RKO (cell line): ENCODE results near the gene RPH3AL.

Experiments
- DNase-seq: peaks from one replicate; pipeline ENCODE4 v3.0.0-alpha.2; 2016; ENCODE audit warnings: low spot score

The RPH3AL gene

GRCh38 chr17:352421-353212 is at the start of gene RPH3AL:
TSS of gene RPH3AL (minus strand) at chr17:352807. CDS start at chr17:327543, 25,264 bp downstream.
- no peak for DNase-seq

- no peak for DNase-seq
Measured at GRCh38 chr17:400257-400656, 47.6 kb upstream of the RPH3AL start.

- no peak for DNase-seq
Measured at GRCh38 chr17:396788-397187, 44.2 kb upstream of the RPH3AL start.

GRCh38 chr17:395974-396373 is 43.4 kb upstream of the RPH3AL start:
- DNase-seq: no peak

GRCh38 chr17:395179-395578 is 42.6 kb upstream of the RPH3AL start:
- DNase-seq: no peak

- no peak for DNase-seq
Measured at GRCh38 chr17:394718-395095, 42.1 kb upstream of the RPH3AL start.

- DNase-seq: no peak
Measured at GRCh38 chr17:393806-394717, 41.5 kb upstream of the RPH3AL start.

- no peak for DNase-seq
Measured at GRCh38 chr17:391850-392249, 39.2 kb upstream of the RPH3AL start.

GRCh38 chr17:390025-390424 is 37.4 kb upstream of the RPH3AL start:
- DNase-seq: no peak

GRCh38 chr17:388087-388486 is 35.5 kb upstream of the RPH3AL start:
- DNase-seq: no peak

- DNase-seq: peak; percentile 69
Measured at GRCh38 chr17:386141-386876, 33.7 kb upstream of the RPH3AL start.

- no peak for DNase-seq
Measured at GRCh38 chr17:385836-386140, 33.2 kb upstream of the RPH3AL start.

GRCh38 chr17:385178-385835 is 32.7 kb upstream of the RPH3AL start:
- peak; percentile 48 for DNase-seq

- DNase-seq: no peak
Measured at GRCh38 chr17:384622-385177, 32.1 kb upstream of the RPH3AL start.

GRCh38 chr17:383771-384621 is 31.4 kb upstream of the RPH3AL start:
- no peak for DNase-seq

- no peak for DNase-seq
Measured at GRCh38 chr17:382644-383533, 30.3 kb upstream of the RPH3AL start.

GRCh38 chr17:381941-382643 is 29.5 kb upstream of the RPH3AL start:
- DNase-seq: no peak

- DNase-seq: peak; percentile 24
Measured at GRCh38 chr17:381516-381915, 28.9 kb upstream of the RPH3AL start.
